NCI-H128 (cell line): Measurements from ENCODE around the gene TMEM272.

Source experiments
- DNase-seq: peaks from one replicate; lab custom pipeline; 2025; ENCODE audit not compliant: unreplicated experiment; lab: John Stamatoyannopoulos, UW

TMEM272 gene

GRCh38 chr13:51806566-51806965 lies 38.4 kb downstream of the TMEM272 start:
- no peak for DNase-seq

GRCh38 chr13:51805925-51806324 lies 39.1 kb downstream of the TMEM272 start:
- no peak for DNase-seq

- DNase-seq = no peak
Measured at GRCh38 chr13:51805313-51805712, 39.7 kb downstream of the TMEM272 start.

GRCh38 chr13:51804295-51805172 lies 40.4 kb downstream of the TMEM272 start:
- DNase-seq = no peak

- DNase-seq = peak; percentile 59
Measured at GRCh38 chr13:51803422-51804294, 41.3 kb downstream of the TMEM272 start, which contains the start of gene DHRS12. Gene DHRS12, minus strand, starts transcription at chr13:51804163. Its CDS starts 4,504 bp downstream, at chr13:51799659.

- no peak for DNase-seq
Measured at GRCh38 chr13:51802631-51803418, 42.2 kb downstream of the TMEM272 start.

- DNase-seq = peak; percentile 35
Measured at GRCh38 chr13:51801631-51802099, 43.3 kb downstream of the TMEM272 start.

- DNase-seq = no peak
Measured at GRCh38 chr13:51800486-51800885, 44.5 kb downstream of the TMEM272 start.

- no peak for DNase-seq
Measured at GRCh38 chr13:51799261-51799660, 45.7 kb downstream of the TMEM272 start.

GRCh38 chr13:51797664-51798488 lies 47.1 kb downstream of the TMEM272 start:
- DNase-seq = peak; percentile 73

- DNase-seq = no peak
Measured at GRCh38 chr13:51796546-51796945, 48.4 kb downstream of the TMEM272 start.

GRCh38 chr13:51795419-51795818 lies 49.6 kb downstream of the TMEM272 start:
- DNase-seq = no peak

- DNase-seq = no peak
Measured at GRCh38 chr13:51794964-51795363, 50.0 kb downstream of the TMEM272 start.

- no peak for DNase-seq
Measured at GRCh38 chr13:51793570-51794271, 51.3 kb downstream of the TMEM272 start.

- DNase-seq = no peak
Measured at GRCh38 chr13:51786425-51787265, 58.3 kb downstream of the TMEM272 start.

- DNase-seq = peak; percentile 93
Measured at GRCh38 chr13:51785712-51786424, 59.1 kb downstream of the TMEM272 start.

GRCh38 chr13:51784097-51784496 lies 60.9 kb downstream of the TMEM272 start:
- DNase-seq = no peak
